ENCODE data around the gene PRKCZ. TPM values are rescaled to one million over a fixed set of nuclear protein-coding genes. Genes with fewer than 3 reads are reported as not detected.

Gene PRKCZ
- total RNA-seq, 1 donor from 2014 or later = 120 TPM

GRCh38 chr1:2024451-2024850 is 25.8 kb upstream of the PRKCZ start:
- Mint-ChIP-seq H3K36me3 (ENCODE audit: unreplicated experiment) (no peaks in the 10 kb centered on the region), H3K27ac (ENCODE audit: unreplicated experiment) (no peak overlapping the region), H3K27me3 (ENCODE audit: unreplicated experiment) (peaks cover 8% of the 10 kb centered on the region), H3K4me1 (ENCODE audit: low read depth, unreplicated experiment) (no peaks in the 10 kb centered on the region), H3K4me3 (ENCODE audit: unreplicated experiment) (no peak overlapping the region), H3K9me3 (ENCODE audit: unreplicated experiment) (no peaks in the 10 kb centered on the region)
- DNase-seq = no peak
- no peak for TF ChIP-seq CTCF (IDR thresholded peaks at IDR 0.05; ENCODE audit: partially characterized antibody, unreplicated experiment)

GRCh38 chr1:2024887-2025286 is 25.3 kb upstream of the PRKCZ start:
- no peaks in the 10 kb centered on the region for H3K9me3 Mint-ChIP-seq (ENCODE audit: unreplicated experiment)
- H3K36me3 Mint-ChIP-seq (ENCODE audit: unreplicated experiment) = no peaks in the 10 kb centered on the region
- no peak overlapping the region for H3K4me3 Mint-ChIP-seq (ENCODE audit: unreplicated experiment)
- DNase-seq = no peak
- no peak overlapping the region for H3K27ac Mint-ChIP-seq (ENCODE audit: unreplicated experiment)
- no peaks in the 10 kb centered on the region for H3K4me1 Mint-ChIP-seq (ENCODE audit: low read depth, unreplicated experiment)
- H3K27me3 Mint-ChIP-seq (ENCODE audit: unreplicated experiment) = peaks cover 8% of the 10 kb centered on the region
- no peak for TF ChIP-seq CTCF (IDR thresholded peaks at IDR 0.05; ENCODE audit: partially characterized antibody, unreplicated experiment)

- Mint-ChIP-seq H3K4me1 (ENCODE audit: low read depth, unreplicated experiment) (no peaks in the 10 kb centered on the region), H3K27ac (ENCODE audit: unreplicated experiment) (no peak overlapping the region), H3K27me3 (ENCODE audit: unreplicated experiment) (peaks cover 10% of the 10 kb centered on the region), H3K9me3 (ENCODE audit: unreplicated experiment) (no peaks in the 10 kb centered on the region), H3K4me3 (ENCODE audit: unreplicated experiment) (no peak overlapping the region), H3K36me3 (ENCODE audit: unreplicated experiment) (no peaks in the 10 kb centered on the region)
- no peak for DNase-seq
- TF ChIP-seq CTCF (IDR thresholded peaks at IDR 0.05; ENCODE audit: partially characterized antibody, unreplicated experiment) = no peak
These were observed 24.7 kb upstream of the PRKCZ start for GRCh38 chr1:2025491-2025981.

GRCh38 chr1:2027961-2028583 is 22.1 kb upstream of the PRKCZ start:
- peaks cover 4% of the 10 kb centered on the region for H3K27me3 Mint-ChIP-seq (ENCODE audit: unreplicated experiment)

More at GRCh38 chr1:2027961-2028583, 22.1 kb upstream of the PRKCZ start:
- Mint-ChIP-seq H3K27ac (ENCODE audit: unreplicated experiment) (no peak overlapping the region), H3K9me3 (ENCODE audit: unreplicated experiment) (no peaks in the 10 kb centered on the region), H3K36me3 (ENCODE audit: unreplicated experiment) (no peaks in the 10 kb centered on the region), H3K4me1 (ENCODE audit: low read depth, unreplicated experiment) (no peaks in the 10 kb centered on the region), H3K4me3 (ENCODE audit: unreplicated experiment) (no peak overlapping the region)
- DNase-seq = no peak
- TF ChIP-seq CTCF (IDR thresholded peaks at IDR 0.05; ENCODE audit: partially characterized antibody, unreplicated experiment) = no peak

Data from glutamatergic neuron (in vitro differentiated cells).